ENCODE measurements around the gene EXOC4. TPM values are rescaled to one million over a fixed set of nuclear protein-coding genes. Genes with fewer than 3 reads are reported as not detected.
A peak's percentile ranks its signal among the peaks of the same experiment; 100 is the strongest.
"Not testable (repeated sequence)": the region's sequence is repeated elsewhere in the genome, so short reads cannot be mapped to it uniquely, and the experiment has no call there.

The EXOC4 gene
- total RNA-seq, 1 donor from 2014 or later = 145 TPM

DNA sequence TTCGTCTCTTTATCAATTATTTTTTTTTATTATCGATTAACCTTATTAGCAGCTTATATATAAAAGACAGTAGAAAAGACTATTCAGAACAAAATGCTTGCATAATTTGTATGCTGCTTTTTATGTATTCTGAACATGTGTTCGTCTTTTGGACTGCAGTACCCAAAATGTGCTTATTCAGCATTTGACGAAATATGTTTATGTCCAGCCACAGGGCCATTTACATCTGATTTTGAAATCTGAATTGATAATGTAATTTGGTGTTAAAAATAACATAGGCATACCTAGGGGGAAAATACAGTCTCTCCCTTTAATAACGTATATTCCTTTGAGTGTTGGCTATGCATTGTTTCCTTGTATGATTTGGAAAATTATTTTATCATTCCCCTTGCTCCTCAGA is 386.0 kb downstream of the EXOC4 start:
- H3K4me1 Mint-ChIP-seq (ENCODE audit: low read depth) = peaks cover 5% of the 10 kb centered on the region
- H3K9me3 Mint-ChIP-seq (ENCODE audit: low read depth) = peaks cover 6% of the 10 kb centered on the region
- no peak for DNase-seq (ENCODE audit: low spot score, unreplicated experiment)
- H3K4me3 Mint-ChIP-seq (ENCODE audit: low read depth) = no peak overlapping the region
- no peak overlapping the region for H3K27ac Mint-ChIP-seq
- TF ChIP-seq CTCF (IDR thresholded peaks at IDR 0.05; ENCODE audit: unreplicated experiment) = no peak
- no peaks in the 10 kb centered on the region for H3K27me3 Mint-ChIP-seq
- H3K36me3 Mint-ChIP-seq (ENCODE audit: insufficient read depth) = peaks cover 9% of the 10 kb centered on the region

GRCh38 chr7:133641436-133641835 is 388.6 kb downstream of the EXOC4 start:
- Mint-ChIP-seq H3K27ac (no peak overlapping the region), H3K4me1 (ENCODE audit: low read depth) (peaks cover 11% of the 10 kb centered on the region), H3K4me3 (ENCODE audit: low read depth) (no peak overlapping the region), H3K9me3 (ENCODE audit: low read depth) (peaks cover 7% of the 10 kb centered on the region), H3K27me3 (no peaks in the 10 kb centered on the region), H3K36me3 (ENCODE audit: insufficient read depth) (peaks cover 11% of the 10 kb centered on the region)
- TF ChIP-seq CTCF (IDR thresholded peaks at IDR 0.05; ENCODE audit: unreplicated experiment) = peak; percentile 23
- no peak for DNase-seq (ENCODE audit: low spot score, unreplicated experiment)

- DNase-seq (ENCODE audit: low spot score, unreplicated experiment) = no peak
- Mint-ChIP-seq H3K4me3 (ENCODE audit: low read depth) (no peak overlapping the region), H3K4me1 (ENCODE audit: low read depth) (peaks cover 11% of the 10 kb centered on the region)
Measured at GRCh38 chr7:133642907-133643306, 390.0 kb downstream of the EXOC4 start.

DNA sequence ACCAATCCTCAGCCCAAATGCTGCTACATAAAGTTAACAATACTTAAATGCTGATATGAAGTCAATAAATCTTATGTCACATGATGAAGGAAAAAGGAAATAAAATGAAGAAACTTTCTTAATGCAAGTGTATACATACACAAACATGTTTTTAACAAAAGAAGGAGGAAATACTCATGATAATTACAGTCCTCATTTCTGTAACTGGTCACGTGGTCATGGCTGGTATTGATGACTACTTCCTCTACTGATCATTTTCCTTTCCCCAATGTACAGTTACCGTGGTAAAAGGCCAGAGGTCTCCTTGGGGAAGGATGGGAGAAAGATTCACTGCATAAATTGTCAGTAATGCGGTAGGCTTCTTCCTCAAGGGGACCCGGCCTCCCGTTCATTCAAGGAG is 390.8 kb downstream of the EXOC4 start:
- not testable (repeated sequence) for H3K27me3 Mint-ChIP-seq; H3K4me3 Mint-ChIP-seq (ENCODE audit: low read depth); DNase-seq (ENCODE audit: low spot score, unreplicated experiment); H3K9me3 Mint-ChIP-seq (ENCODE audit: low read depth); H3K27ac Mint-ChIP-seq
- Mint-ChIP-seq H3K4me1 (ENCODE audit: low read depth) (peaks cover 11% of the 10 kb centered on the region), H3K36me3 (ENCODE audit: insufficient read depth) (peaks cover 11% of the 10 kb centered on the region)

More at GRCh38 chr7:133642907-133643306, 390.0 kb downstream of the EXOC4 start:
- Mint-ChIP-seq H3K9me3 (ENCODE audit: low read depth) (peaks cover 7% of the 10 kb centered on the region), H3K27ac (no peak overlapping the region), H3K27me3 (no peaks in the 10 kb centered on the region), H3K36me3 (ENCODE audit: insufficient read depth) (peaks cover 11% of the 10 kb centered on the region)
- TF ChIP-seq CTCF (IDR thresholded peaks at IDR 0.05; ENCODE audit: unreplicated experiment) = no peak

DNA sequence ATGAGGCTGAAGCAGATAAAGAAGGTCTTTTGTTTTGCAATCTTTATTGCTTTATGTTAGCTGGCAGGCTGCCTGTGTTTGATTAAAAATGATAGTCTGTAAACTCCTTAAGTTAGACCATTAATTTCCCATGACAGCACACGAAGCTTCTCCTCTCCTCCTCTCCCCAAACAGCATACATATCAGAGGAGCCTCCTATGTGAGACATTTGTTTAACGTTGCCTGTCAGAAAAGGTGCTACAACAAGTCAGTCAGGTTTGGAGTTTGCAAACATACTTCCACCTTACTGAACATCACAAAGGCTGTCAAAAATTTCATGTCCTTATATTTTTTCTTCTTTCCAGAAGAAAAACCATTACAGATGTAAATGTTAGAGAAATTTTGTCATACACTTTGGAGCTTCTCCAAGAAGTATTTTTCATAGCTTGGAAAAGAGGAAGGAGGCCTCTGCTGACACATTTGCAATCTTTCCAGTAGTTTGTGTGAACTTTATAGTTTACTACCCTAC is 393.1 kb downstream of the EXOC4 start:
- no peaks in the 10 kb centered on the region for H3K27me3 Mint-ChIP-seq
- peaks cover 11% of the 10 kb centered on the region for H3K4me1 Mint-ChIP-seq (ENCODE audit: low read depth)
- peaks cover 7% of the 10 kb centered on the region for H3K9me3 Mint-ChIP-seq (ENCODE audit: low read depth)
- peaks cover 11% of the 10 kb centered on the region for H3K36me3 Mint-ChIP-seq (ENCODE audit: insufficient read depth)
- no peak overlapping the region for H3K27ac Mint-ChIP-seq
- H3K4me3 Mint-ChIP-seq (ENCODE audit: low read depth) = no peak overlapping the region
- DNase-seq (ENCODE audit: low spot score, unreplicated experiment) = no peak
- TF ChIP-seq CTCF (IDR thresholded peaks at IDR 0.05; ENCODE audit: unreplicated experiment) = no peak

Data from progenitor cell of endocrine pancreas (in vitro differentiated cells).